NCI-H748 (cell line): ENCODE results near the gene AKNA.

Experiments used
- DNase-seq: peaks from one replicate; lab custom pipeline; 2025; ENCODE audit not compliant: unreplicated experiment; lab: John Stamatoyannopoulos, UW

Gene AKNA

GRCh38 chr9:114376586-114377445 lies 11.0 kb downstream of the AKNA start:
- no peak for DNase-seq

- DNase-seq = no peak
Measured at GRCh38 chr9:114375386-114376175, 12.2 kb downstream of the AKNA start.

GRCh38 chr9:114374936-114375335 lies 12.8 kb downstream of the AKNA start:
- no peak for DNase-seq

GRCh38 chr9:114373960-114374730 lies 13.6 kb downstream of the AKNA start:
- DNase-seq = no peak

GRCh38 chr9:114372921-114373448 lies 14.8 kb downstream of the AKNA start:
- DNase-seq = no peak

GRCh38 chr9:114371973-114372917 lies 15.5 kb downstream of the AKNA start:
- no peak for DNase-seq

GRCh38 chr9:114371343-114371944 lies 16.3 kb downstream of the AKNA start:
- DNase-seq = no peak

GRCh38 chr9:114370968-114371320 lies 16.8 kb downstream of the AKNA start:
- DNase-seq = no peak

- DNase-seq = no peak
Measured at GRCh38 chr9:114370251-114370967, 17.4 kb downstream of the AKNA start.

- no peak for DNase-seq
Measured at GRCh38 chr9:114369216-114370130, 18.3 kb downstream of the AKNA start.

GRCh38 chr9:114367772-114368569 lies 19.8 kb downstream of the AKNA start:
- no peak for DNase-seq

GRCh38 chr9:114367366-114367765 lies 20.4 kb downstream of the AKNA start:
- DNase-seq = no peak

GRCh38 chr9:114366334-114367128 lies 21.3 kb downstream of the AKNA start:
- DNase-seq = no peak

GRCh38 chr9:114365194-114365593 lies 22.6 kb downstream of the AKNA start:
- DNase-seq = no peak

- no peak for DNase-seq
Measured at GRCh38 chr9:114364134-114365041, 23.4 kb downstream of the AKNA start.
